BE2C (cell line): Measurements from ENCODE around the gene MRPL58.

Experiments used
- DNase-seq: peaks from one replicate; pipeline ENCODE4 v3.0.0-alpha.2; 2020
- H3K27me3 ChIP-seq: fragments of 250-450 bp; sonication (Bioruptor Pico); 2 replicates; pipeline ENCODE4 v1.5.1; 2020; ENCODE audit warnings: mild to moderate bottlenecking
- H3K36me3 ChIP-seq: fragments of 250-450 bp; sonication (Bioruptor Pico); 2 replicates; pipeline ENCODE4 v1.5.1; 2020; ENCODE audit warnings: mild to moderate bottlenecking
- H3K4me1 ChIP-seq: fragments of 250-450 bp; sonication (Bioruptor Pico); 2 replicates; pipeline ENCODE4 v1.5.1; 2020
- H3K4me3 ChIP-seq: 2 replicates; pipeline ENCODE4 v1.5.1; 2011; ENCODE audit warnings: low read depth, low read length
- H3K9me3 ChIP-seq: fragments of 250-450 bp; sonication (Bioruptor Pico); 2 replicates; pipeline ENCODE4 v1.5.1; 2020
- TF ChIP-seq, protein P1 (sequence below): IDR thresholded peaks from 2 replicates; pipeline ENCODE4 v1.5.1; 2012; ENCODE audit warnings: mild to moderate bottlenecking, low read depth, low read length

MRPL58 gene

DNA sequence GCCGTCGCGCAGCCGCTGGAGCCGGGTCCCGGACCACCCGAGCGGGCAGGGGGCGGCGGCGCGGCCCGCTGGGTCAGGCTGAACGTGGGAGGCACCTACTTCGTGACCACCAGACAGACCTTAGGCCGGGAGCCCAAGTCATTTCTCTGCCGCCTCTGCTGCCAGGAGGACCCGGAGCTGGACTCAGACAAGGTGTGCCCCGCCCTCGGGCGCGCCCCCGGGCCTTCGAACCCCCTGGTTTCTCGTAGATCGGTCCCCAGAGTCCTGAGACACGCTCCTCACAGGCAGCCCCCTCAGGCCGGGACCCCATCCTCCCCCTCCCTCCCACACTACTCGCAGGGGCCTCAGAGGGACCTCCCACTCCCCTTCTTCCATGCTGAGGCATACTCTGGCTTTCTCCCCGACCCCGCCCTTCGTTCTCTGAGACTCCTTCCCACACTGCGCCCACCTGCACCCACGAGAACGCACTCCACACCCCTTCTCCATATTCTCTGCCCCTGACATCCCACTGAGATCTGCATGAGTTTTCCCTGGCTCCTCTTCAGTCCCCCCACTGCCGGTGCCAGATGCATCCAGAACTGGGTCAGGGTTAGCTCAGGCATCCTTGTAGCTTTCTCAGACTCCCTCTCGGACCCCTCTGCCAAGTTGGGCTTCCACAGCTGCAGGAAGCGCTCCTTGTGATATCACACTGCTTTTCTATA is 35.1 kb downstream of the MRPL58 start:
- peaks cover 15% of the 10 kb centered on the region for H3K36me3 ChIP-seq
- DNase-seq: no peak
- no peaks in the 10 kb centered on the region for H3K27me3 ChIP-seq
- H3K9me3 ChIP-seq: no peaks in the 10 kb centered on the region
- H3K4me3 ChIP-seq: peak overlapping the region; percentile 94
- TF ChIP-seq, protein P1, sequence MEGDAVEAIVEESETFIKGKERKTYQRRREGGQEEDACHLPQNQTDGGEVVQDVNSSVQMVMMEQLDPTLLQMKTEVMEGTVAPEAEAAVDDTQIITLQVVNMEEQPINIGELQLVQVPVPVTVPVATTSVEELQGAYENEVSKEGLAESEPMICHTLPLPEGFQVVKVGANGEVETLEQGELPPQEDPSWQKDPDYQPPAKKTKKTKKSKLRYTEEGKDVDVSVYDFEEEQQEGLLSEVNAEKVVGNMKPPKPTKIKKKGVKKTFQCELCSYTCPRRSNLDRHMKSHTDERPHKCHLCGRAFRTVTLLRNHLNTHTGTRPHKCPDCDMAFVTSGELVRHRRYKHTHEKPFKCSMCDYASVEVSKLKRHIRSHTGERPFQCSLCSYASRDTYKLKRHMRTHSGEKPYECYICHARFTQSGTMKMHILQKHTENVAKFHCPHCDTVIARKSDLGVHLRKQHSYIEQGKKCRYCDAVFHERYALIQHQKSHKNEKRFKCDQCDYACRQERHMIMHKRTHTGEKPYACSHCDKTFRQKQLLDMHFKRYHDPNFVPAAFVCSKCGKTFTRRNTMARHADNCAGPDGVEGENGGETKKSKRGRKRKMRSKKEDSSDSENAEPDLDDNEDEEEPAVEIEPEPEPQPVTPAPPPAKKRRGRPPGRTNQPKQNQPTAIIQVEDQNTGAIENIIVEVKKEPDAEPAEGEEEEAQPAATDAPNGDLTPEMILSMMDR: no peak
- H3K4me1 ChIP-seq: peaks cover 2% of the 10 kb centered on the region

DNA sequence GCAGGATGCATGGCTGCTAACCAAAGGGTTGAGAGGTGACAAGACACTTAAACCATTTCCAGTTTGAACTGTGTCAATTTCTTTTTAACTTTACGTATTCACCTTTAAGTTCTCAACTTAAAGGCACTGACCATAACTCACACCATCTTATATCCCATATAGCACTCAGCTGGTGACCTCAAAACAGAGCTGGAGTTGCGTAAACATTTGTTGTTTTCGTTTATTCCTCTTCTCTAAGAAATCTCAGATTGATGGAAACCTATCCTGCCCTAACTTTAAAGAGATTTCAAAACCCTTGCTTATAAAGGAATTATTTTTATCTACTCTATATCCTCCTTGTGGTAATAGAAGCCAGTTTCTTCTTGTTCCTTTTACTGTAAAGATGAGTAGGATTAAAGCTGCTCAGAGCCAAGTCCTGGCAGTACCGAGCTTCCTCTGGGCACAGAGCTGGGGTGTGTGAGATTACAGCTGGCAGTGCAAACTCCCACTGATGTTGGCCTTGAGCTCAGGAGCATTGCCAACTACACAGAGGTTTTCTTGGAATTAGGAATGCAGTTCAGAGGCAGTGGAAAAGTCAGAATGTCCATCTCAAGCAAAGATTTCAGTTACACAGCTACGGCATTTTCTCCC is 35.9 kb downstream of the MRPL58 start:
- H3K4me3 ChIP-seq: peak overlapping the region; percentile 94
- H3K36me3 ChIP-seq: peaks cover 23% of the 10 kb centered on the region
- no peak for DNase-seq
- H3K9me3 ChIP-seq: no peaks in the 10 kb centered on the region
- TF ChIP-seq, protein P1: no peak
- H3K4me1 ChIP-seq: peaks cover 2% of the 10 kb centered on the region
- H3K27me3 ChIP-seq: no peaks in the 10 kb centered on the region

DNA sequence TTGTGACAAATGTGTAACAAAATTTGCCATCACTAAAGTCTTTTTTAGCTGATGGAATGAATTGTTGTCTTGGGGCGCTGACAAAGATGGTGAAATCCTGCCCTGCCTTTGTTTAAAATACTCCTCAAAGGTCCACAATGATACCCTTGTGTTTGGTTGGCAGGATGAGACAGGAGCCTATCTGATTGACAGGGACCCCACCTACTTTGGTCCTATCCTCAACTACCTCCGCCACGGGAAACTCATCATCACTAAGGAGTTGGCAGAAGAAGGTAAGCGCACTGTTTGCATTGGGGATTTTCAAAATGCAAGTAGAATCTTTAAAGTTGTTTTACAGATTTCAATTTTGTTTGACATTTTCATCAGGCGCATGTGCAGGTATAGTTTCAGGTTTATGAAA is 36.6 kb downstream of the MRPL58 start:
- H3K36me3 ChIP-seq: peaks cover 27% of the 10 kb centered on the region
- no peaks in the 10 kb centered on the region for H3K9me3 ChIP-seq
- TF ChIP-seq, protein P1: no peak
- peaks cover 2% of the 10 kb centered on the region for H3K4me1 ChIP-seq
- DNase-seq: no peak
- H3K4me3 ChIP-seq: no peak overlapping the region
- H3K27me3 ChIP-seq: no peaks in the 10 kb centered on the region

DNA sequence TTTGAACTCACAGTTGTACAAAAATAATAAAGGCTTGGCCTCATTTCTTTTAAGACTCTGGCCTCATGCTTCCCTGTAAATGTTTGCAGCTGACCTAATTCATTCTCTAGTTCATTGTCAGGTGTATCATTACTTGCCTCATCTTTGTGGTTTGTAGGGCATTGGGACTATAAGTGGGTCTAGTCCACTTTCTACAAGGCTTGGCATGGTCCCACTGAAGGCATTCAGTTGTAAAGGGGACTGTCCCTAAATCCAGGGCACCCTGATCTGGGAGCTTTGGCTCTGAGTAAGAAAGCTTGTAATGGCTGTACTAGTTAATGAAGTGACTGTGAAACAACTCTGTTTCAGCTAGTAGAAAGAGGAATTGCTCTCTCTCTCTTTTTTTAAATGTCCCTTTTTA is 37.2 kb downstream of the MRPL58 start:
- Histone ChIP-seq H3K4me1 (peaks cover 2% of the 10 kb centered on the region), H3K27me3 (no peaks in the 10 kb centered on the region), H3K36me3 (peaks cover 31% of the 10 kb centered on the region), H3K4me3 (no peak overlapping the region), H3K9me3 (no peaks in the 10 kb centered on the region)
- DNase-seq: no peak
- TF ChIP-seq, protein P1: no peak

DNA sequence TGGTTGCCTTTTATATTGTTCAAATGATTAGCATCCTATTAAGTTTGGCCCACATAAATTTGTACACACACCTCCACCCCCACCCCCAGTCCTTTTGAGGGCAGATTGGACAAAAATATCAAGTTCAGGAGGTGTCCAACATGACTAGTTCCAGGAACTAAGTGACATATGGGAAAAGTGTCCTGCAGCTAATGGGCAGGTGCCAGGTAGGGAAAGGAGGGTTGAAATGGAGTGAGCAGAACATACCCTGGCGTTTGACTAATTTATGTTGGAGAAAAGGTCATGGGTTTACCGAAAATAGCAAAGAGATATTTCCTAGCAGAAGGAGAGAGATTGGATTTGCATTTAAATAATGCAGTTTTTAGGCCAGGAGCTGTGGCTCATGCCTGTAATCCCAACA is 39.5 kb downstream of the MRPL58 start:
- Histone ChIP-seq H3K36me3 (peaks cover 34% of the 10 kb centered on the region), H3K4me3 (no peak overlapping the region), H3K4me1 (peaks cover 2% of the 10 kb centered on the region), H3K27me3 (no peaks in the 10 kb centered on the region), H3K9me3 (no peaks in the 10 kb centered on the region)
- TF ChIP-seq, protein P1: no peak
- DNase-seq: no peak
